NCI-H1694 treated with DMSO at 0.1 percent for 48 hours (cell line): ENCODE data around the gene LRCH4.
"Not testable (repeated sequence)": the region's sequence is repeated elsewhere in the genome, so short reads cannot be mapped to it uniquely, and the experiment has no call there.

ENCODE experiments used
- DNase-seq: peaks from one replicate; lab custom pipeline; 2025; lab: John Stamatoyannopoulos, UW

LRCH4 gene

DNA sequence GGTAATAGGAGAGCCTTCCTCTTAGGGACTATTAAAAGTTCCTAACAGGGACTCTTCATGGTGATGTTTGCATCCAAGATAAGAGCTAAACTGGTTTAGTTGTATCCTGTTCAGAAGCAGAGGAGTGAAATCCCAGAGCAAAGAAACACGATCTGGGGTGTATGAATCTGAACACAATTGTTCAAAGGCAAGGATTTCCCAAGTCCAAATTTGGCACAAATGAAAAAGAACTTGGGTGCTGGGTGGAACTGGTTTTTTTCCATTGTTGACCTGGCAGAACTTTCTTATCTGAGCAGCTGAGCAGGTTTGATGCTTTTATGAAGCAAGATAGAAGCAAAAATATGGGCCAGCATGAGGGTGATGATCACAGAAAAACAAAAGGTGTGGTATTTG is 41.0 kb downstream of the LRCH4 start:
- DNase-seq, result no peak

DNA sequence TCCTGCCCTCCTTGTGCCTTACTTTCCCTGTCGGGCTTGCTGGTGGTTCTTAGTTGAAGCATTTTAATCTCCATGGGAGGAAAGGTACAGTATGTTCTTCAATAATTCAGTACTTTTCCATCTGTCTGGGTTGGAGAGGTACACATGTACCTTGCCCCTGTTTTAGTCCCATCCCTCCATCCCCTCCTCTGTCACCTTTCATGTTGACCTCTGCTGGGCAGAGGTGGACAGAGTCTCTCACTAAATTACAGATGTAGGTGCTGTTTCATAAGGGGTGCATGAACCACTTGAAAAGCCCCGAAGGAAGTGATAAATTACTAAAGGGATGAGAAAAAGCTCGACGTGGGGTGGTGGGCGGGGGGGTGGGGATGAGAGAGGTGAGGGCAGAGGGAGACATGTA is 41.5 kb downstream of the LRCH4 start:
- no peak for DNase-seq

DNA sequence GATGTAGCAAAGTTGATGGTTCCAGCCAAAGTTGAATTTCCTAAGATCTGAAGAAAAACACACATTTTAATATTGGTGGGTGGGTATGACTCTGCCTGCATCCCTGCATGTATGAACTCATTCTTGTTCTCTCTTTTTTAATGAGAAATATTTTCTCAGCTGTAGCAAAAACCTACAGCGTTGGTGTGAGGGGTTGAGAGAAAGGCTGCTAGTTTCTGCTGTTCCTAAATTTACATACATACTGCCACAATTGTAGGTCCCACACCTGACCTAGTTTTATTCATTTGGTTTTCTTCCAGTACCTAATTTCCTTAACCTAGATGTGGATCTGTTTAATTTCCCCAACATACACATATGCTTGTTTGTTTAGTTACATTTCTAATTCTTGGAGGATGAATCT is 42.3 kb downstream of the LRCH4 start:
- no peak for DNase-seq

DNA sequence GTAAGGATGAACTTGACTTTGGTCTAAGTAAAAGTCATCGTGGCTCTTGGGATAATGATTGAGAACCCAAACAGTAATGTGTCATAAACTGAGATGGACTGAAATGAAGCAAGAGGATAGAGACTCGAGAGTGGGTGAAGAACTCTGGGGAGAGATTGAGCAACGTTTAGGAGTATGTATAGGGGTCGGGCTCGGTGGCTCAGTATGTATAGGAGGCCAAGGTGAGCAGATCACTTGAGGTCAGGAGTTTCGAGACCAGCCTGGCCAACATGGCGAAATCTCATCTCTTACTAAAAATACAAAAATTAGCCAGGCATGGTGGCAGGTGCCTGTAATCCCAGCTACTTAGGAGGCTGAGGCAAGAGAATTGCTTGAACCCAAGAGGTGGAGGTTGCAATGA is 44.6 kb downstream of the LRCH4 start:
- not testable (repeated sequence) for DNase-seq

DNA sequence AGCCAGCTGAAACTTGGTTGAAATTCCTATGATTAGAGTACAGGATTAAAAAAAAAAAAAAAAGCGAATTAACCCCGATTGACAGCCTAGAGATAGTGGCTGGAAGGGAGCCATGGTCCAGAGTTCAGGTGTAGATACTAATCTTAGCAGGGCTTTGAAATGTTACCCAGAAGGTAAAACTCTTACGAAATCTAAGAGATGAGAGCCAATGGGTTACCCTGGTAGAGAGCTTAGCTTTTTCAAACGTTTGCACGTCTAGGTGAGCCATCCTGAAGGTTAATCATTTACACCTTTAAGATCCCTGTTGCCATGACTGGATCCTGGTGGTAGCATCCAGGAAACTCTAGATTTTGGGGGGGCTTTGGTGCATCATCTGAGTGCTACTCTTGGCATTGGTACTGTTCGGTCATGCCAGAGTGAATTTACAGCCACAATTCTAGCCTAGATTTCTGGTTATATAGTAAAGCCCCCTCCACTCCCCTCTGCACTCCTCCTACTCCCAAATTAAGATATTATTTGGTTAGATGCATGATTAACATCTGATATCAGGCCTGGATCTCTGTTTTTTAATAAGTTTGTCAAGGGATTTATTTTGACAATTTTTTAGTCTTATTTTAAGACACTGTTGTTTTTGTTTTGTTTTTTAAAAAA is 45.7 kb downstream of the LRCH4 start:
- DNase-seq, result no peak

DNA sequence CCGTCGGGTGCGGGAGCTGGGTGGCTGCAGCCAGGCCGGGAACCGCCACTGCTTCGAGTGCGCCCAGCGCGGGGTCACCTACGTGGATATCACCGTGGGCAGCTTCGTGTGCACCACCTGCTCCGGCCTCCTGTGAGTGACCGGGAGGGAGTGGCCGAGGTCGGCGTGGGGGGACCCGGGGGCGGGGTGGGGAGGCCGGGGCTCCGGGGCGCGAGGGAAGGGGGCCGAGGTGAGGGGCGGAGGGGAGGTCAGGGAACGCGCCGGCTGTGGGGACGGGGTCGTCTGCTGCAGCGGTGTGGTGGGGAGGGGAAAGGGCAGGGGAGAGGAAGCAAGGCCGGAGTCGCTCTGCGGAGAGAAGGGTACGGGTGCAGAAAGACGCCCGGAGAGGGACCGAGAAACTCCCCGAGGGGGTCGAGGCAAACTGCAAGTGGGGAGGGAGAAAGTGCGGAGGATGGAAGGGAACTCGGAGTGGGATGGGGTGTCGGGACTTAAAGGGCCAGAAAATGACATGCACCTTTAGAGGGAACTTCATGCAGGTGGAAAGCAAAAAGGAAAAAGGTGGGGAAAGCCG is 46.4 kb downstream of the LRCH4 start:
- DNase-seq, result no peak

DNA sequence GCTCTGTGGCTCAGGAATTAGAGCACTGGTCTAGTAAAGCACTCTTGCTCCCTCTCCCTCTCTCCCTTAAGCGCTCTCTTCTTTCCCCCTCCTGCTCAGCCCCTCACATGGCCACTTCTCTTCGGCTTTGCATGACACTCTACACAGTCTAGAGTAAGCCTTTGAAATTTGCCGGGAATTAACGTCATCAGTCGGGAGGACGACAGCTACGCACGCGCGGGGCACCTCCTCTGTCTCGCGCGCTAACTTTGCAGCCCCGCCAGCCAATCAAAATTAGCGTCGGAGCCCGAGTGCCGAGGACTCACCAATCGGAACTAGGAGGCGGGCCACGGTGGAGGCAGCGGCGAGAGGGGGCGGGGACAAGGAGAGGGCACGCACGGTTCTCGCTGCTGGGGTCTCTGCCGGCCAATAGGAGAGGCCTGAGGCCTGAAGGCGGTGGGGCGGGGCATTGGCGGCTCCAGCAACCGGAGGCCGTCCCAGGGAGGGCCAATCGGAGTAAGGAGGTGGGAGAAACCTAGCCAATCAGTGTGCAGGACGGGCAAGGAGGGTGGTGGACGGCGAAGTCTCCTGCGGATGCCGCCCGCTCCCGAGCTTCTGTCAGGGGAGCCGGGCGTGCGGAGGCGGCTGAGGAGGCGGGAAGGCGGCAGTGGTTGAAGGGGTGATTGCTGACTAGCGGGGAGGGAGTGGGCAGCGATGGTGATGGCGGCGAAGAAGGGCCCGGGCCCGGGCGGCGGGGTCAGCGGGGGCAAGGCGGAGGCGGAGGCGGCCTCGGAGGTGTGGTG is 47.1 kb downstream of the LRCH4 start, which contains the start of gene AGFG2:
Gene AGFG2, plus strand, starts transcription at position 550 of the 782 bp plus-strand sequence. Its CDS starts 144 bp downstream, at position 694.
- DNase-seq, result peak; percentile 99

DNA sequence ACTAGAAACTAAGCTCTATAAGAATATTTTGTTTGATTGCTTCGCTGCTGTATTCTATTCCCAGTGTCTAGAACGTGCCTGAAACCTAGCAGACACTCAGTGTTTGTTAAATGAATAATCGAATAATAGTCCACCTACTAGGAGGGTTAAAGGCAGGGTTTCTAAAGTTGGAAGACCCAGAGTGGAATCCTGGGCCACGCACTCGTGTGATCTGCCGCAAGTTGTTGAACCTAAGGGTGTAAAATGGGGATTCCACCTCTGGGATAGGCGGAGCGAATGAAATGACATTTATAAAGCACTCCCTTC is 47.6 kb downstream of the LRCH4 start:
- DNase-seq, result no peak

DNA sequence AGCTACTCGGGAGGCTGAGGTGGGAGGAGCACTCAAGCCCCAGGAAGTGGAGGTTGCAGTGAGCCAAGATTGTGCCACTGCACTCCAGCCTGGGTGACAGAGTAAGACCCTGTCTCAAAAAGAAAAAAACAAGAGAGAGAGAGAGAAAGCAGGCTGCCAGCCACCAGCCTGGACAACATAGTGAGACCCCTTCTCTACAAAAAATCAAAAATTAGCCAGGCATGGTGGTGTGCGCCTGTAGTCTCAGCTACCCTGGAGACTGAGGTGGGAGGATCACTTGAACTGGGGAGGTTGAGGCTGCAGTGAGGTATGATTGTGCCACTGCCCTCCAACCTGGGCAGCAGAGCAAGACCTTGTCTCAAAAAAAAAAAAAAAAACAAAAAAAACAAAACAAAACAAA is 49.2 kb downstream of the LRCH4 start:
- not testable (repeated sequence) for DNase-seq

DNA sequence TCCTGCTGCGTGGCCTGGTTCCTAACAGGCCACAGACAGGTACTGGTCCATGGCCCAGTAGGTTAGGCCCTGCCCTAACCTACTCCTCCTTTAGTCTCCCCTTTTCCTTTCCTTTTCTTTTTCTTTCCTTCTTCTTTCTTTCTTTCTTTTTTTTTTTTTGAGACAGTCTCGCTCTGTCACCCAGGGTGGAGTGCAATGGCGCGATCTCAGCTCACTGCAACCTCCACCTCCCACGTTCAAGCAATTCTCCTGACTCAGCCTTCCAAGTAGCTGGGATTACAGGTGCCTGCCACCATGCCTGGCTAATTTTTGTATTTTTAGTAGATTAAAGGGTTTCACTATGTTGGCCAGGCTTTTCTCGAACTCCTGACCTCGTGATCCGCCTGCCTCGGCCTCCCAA is 49.9 kb downstream of the LRCH4 start:
- not testable (repeated sequence) for DNase-seq

DNA sequence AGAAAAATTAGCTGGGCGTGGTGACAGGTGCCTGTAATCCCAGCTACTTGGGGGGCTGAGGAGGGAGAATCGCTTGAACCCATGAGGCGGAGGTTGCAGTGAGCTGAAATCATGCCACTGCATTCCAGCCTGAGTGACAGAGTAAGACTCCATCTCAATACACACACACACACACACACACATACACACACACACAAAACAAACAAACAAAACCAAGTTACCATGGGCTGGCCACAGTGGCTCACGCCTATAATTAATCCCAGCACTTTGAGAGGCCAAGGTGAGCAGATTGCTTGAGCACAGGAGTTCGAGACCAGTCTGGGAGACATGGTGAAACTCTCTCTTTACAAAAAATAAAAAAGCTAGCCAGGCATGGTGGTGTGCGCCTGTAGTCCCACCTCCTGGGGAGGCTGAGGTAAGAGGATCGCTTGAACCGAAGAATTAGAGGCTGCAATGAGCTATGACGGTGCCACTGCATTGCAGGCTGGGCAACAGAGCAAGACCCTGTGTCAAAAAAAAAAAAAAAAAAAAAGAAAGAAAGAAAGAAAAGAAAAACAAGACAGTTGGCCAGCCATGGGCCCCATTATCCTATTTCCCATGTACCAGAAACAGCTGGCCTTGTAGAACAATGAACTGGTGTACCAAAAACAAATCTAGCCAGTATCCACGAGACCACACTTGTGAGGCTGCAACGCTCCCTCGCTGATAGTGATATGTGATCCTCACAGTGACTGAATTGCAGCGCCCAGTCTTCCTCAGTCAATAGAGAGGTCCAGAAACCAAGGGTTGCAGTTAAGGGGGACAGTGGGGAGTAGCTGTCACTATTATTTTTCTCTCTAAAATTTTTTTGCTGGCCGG is 53.5 kb downstream of the LRCH4 start:
- no peak for DNase-seq

DNA sequence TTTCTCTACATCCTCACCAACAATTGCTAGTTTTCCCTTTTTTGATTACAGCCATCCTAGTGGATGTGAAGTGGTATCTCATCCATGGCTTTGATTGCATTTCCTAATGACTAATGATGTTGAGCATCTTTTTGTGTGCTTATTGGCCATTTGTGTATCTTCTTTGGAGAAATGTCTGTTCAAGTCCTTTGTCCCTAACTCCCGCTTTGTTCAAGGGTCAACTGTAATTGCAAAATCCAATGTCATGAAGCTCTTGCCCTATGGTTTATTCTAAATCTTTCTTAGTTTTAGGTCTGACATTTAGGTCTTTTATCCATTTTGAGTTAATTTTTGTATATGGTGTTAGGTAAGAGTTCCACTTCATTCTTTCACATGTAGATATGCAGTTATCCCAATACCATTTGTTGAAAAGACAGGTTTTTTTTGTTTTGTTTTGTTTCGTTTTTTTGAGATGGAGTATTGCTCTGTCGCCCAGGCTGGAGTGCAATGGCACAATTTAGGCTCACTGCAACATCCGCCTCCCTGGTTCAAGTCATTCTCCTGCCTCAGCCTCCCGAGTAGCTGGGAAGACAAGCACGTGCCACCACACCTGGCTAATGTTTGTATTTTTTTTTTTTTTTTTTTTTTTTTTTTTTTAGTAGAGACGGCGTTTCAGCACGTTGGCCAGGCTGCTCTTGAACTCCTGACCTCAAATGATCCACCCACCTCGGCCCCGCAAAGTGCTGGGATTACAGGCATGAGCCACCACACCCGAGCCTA is 57.6 kb downstream of the LRCH4 start:
- DNase-seq, result not testable (repeated sequence)
